Activated T-cell treated with anti-CD3 and anti-CD28 coated beads, Interleukin-2, amount 50 U/mL, for 4 hours (primary cell): Measurements from ENCODE around the gene KCNK1. TPM values are rescaled to one million over a fixed set of nuclear protein-coding genes. Genes with fewer than 3 reads are reported as not detected.
A peak's percentile ranks its signal among the peaks of the same experiment; 100 is the strongest.
"Not testable (repeated sequence)": the region's sequence is repeated elsewhere in the genome, so short reads cannot be mapped to it uniquely, and the experiment has no call there.

Experiments used
- ATAC-seq, 2 donors: fragments of 200-7000 bp; cut with Tn5 transposase; one replicate each; pipeline ENCODE4 v1.10.0; 2021
- DNase-seq: peaks from one replicate; pipeline ENCODE4 v3.0.0-alpha.2; 2020
- H3K27me3 Mint-ChIP-seq: one replicate; pipeline ENCODE4 v1.8.0; 2021; ENCODE audit warnings: low read depth, mixed read lengths
- H3K36me3 Mint-ChIP-seq: one replicate; pipeline ENCODE4 v1.8.0; 2022; ENCODE audit warnings: mixed read lengths; ENCODE audit not compliant: insufficient read depth
- H3K4me1 Mint-ChIP-seq: one replicate; pipeline ENCODE4 v1.8.0; 2021; ENCODE audit warnings: low read depth, mixed read lengths
- H3K4me3 Mint-ChIP-seq: one replicate; pipeline ENCODE4 v1.8.0; 2021; ENCODE audit warnings: mild to moderate bottlenecking, moderate library complexity, mixed read lengths
- H3K9me3 Mint-ChIP-seq: one replicate; pipeline ENCODE4 v1.8.0; 2021; ENCODE audit warnings: mixed read lengths
- total RNA-seq, 3 donors: library from RNA; stranded (reverse); gene quantifications; one replicate each; pipeline ENCODE4 v1.2.1, GENCODE V29; 2021

Gene KCNK1
- total RNA-seq, 3 donors from 2014 or later, result 1.2 to 5.2 (median 3.1) TPM

GRCh38 chr1:233661376-233662159 is 47.7 kb downstream of the KCNK1 start:
- Mint-ChIP-seq H3K4me1 (no peaks in the 10 kb centered on the region), H3K9me3 (no peaks in the 10 kb centered on the region), H3K27me3 (peaks cover 2% of the 10 kb centered on the region), H3K36me3 (no peaks in the 10 kb centered on the region), H3K4me3 (no peak overlapping the region)
- no peak for ATAC-seq
- DNase-seq, result no peak

- DNase-seq (no peak), ATAC-seq (no peak)
- Mint-ChIP-seq H3K4me3 (no peak overlapping the region), H3K36me3 (no peaks in the 10 kb centered on the region), H3K9me3 (no peaks in the 10 kb centered on the region), H3K4me1 (no peaks in the 10 kb centered on the region), H3K27me3 (peaks cover 2% of the 10 kb centered on the region)
Measured at GRCh38 chr1:233662575-233663304, 48.8 kb downstream of the KCNK1 start.

DNA sequence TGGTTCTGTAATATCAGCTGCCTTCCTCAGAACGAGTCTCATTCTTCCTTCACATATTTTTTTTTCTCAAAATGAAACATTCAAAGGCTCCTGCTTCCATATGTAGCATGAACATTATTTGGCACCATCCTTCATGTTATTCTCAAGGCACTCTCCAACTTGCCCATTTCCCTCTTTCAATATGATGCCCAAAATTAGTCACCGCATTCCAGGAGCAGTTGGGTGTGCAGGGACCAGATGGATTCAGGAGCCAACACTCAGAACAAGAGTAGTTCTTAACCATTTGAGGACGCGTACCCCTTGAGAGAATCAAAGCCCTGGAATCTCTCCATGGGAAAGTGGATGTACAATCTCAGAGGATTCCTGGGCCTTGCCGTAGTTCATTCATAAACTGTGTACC is 50.3 kb downstream of the KCNK1 start:
- no peak for ATAC-seq
- H3K9me3 Mint-ChIP-seq, result no peaks in the 10 kb centered on the region
- DNase-seq, result no peak
- peaks cover 2% of the 10 kb centered on the region for H3K27me3 Mint-ChIP-seq
- H3K4me1 Mint-ChIP-seq, result peaks cover 2% of the 10 kb centered on the region
- H3K36me3 Mint-ChIP-seq, result no peaks in the 10 kb centered on the region
- no peak overlapping the region for H3K4me3 Mint-ChIP-seq

GRCh38 chr1:233664804-233665574 is 51.1 kb downstream of the KCNK1 start:
- Mint-ChIP-seq H3K4me1 (peaks cover 2% of the 10 kb centered on the region), H3K27me3 (peaks cover 2% of the 10 kb centered on the region), H3K4me3 (no peak overlapping the region), H3K9me3 (no peaks in the 10 kb centered on the region), H3K36me3 (no peaks in the 10 kb centered on the region)
- DNase-seq (no peak), ATAC-seq (no peak)

DNA sequence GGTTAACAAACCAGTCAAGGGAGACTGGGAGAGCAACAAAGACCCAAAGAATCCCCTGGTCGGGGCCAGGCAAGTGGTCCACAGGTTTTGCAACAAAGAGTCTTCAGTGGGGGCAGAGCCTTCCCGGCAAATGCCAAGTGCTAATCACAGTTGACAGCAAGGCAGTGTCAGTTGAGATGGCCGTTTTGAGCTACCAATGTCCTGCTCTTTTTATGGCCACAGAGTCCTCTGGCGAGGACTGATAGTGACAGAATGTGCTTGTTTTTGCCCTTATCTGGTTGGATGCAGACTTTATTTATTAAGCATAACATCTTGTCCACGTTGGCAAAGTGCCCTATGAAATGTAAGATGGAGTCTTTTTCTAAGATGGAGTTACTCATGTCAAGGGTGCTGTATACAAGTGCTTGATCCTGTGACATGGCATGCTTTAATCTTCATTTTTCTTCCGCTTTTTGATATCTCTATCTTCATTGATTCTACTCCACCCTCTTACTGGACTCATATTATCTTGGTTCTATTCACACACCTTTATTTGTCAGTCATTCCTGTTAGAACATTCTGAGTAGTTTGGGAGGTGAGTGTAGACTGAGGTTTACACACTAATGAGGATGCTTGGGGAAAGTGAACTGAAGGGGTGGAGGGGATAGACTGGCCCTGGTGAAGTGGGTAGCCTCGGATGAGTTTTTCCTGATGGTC is 51.8 kb downstream of the KCNK1 start:
- no peak for ATAC-seq
- DNase-seq, result no peak
- Mint-ChIP-seq H3K36me3 (no peaks in the 10 kb centered on the region), H3K4me1 (peaks cover 2% of the 10 kb centered on the region), H3K9me3 (no peaks in the 10 kb centered on the region), H3K4me3 (no peak overlapping the region), H3K27me3 (peaks cover 4% of the 10 kb centered on the region)

- no peak for DNase-seq
- Mint-ChIP-seq H3K4me1 (peaks cover 2% of the 10 kb centered on the region), H3K27me3 (peaks cover 9% of the 10 kb centered on the region), H3K4me3 (no peak overlapping the region), H3K36me3 (no peaks in the 10 kb centered on the region), H3K9me3 (no peaks in the 10 kb centered on the region)
- ATAC-seq, result no peak
Measured at GRCh38 chr1:233667741-233668140, 53.8 kb downstream of the KCNK1 start.

GRCh38 chr1:233668146-233668724 is 54.3 kb downstream of the KCNK1 start:
- Mint-ChIP-seq H3K27me3 (peaks cover 11% of the 10 kb centered on the region), H3K9me3 (no peaks in the 10 kb centered on the region), H3K4me1 (peaks cover 2% of the 10 kb centered on the region), H3K36me3 (no peaks in the 10 kb centered on the region), H3K4me3 (no peak overlapping the region)
- ATAC-seq (no peak), DNase-seq (no peak)

DNA sequence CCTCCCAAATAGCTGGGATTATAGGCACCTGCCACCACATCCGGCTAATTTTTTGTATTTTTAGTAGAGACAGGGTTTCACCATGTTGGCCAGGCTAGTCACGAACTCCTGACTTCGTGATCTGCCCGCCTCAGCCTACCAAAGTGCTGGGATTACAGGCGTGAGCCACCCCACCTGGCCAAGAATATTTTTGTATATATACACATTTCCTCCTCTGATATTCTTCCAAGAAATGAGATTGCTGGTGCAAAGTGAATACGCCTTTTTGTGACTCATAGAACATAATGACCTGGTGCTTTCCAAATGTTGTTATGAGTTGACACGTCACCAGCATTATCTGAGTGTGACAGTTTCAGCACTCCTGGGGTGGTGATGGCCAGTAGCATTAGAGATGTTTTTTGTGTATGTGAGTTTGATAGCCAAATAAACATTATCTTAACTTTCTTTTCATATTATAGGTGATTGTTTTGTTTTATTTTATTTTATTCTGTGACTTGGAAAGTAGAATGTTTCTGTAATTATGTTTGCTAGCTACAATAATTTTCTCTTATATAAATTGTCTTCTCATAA is 54.9 kb downstream of the KCNK1 start:
- Mint-ChIP-seq H3K36me3 (no peaks in the 10 kb centered on the region), H3K9me3 (no peaks in the 10 kb centered on the region), H3K4me3 (no peak overlapping the region), H3K27me3 (peaks cover 16% of the 10 kb centered on the region), H3K4me1 (peaks cover 2% of the 10 kb centered on the region)
- ATAC-seq, result peak; percentile 48 to 50
- DNase-seq, result no peak

DNA sequence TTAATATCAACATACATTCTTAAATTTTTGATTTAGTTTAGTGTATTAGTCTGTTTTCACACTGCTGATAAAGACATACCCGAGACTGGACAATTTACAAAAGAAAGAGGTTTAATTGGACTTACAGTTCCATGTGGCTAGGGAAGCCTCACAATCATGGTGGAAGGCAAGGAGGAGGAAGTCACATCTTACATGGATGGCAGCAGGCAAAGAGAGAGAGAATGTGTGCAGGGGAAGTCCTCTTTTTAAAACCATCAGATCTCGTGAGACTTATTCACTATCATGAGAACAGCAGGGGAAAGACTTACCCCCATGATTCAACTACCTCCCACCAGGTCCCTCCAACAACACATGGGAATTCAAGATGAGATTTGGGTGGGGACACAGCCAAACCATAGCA is 56.5 kb downstream of the KCNK1 start:
- not testable (repeated sequence) for H3K36me3 Mint-ChIP-seq, H3K4me3 Mint-ChIP-seq, DNase-seq, ATAC-seq, H3K9me3 Mint-ChIP-seq, H3K4me1 Mint-ChIP-seq
- peaks cover 16% of the 10 kb centered on the region for H3K27me3 Mint-ChIP-seq

GRCh38 chr1:233671286-233671685 is 57.4 kb downstream of the KCNK1 start:
- Mint-ChIP-seq H3K4me1 (peaks cover 2% of the 10 kb centered on the region), H3K27me3 (peaks cover 14% of the 10 kb centered on the region), H3K4me3 (no peak overlapping the region), H3K36me3 (no peaks in the 10 kb centered on the region), H3K9me3 (no peaks in the 10 kb centered on the region)
- no peak for DNase-seq
- no peak for ATAC-seq

- H3K4me3 Mint-ChIP-seq, result no peak overlapping the region
- no peaks in the 10 kb centered on the region for H3K9me3 Mint-ChIP-seq
- peaks cover 14% of the 10 kb centered on the region for H3K27me3 Mint-ChIP-seq
- H3K4me1 Mint-ChIP-seq, result peaks cover 2% of the 10 kb centered on the region
- ATAC-seq, result no peak
- H3K36me3 Mint-ChIP-seq, result no peaks in the 10 kb centered on the region
- DNase-seq, result no peak
Measured at GRCh38 chr1:233672732-233673131, 58.8 kb downstream of the KCNK1 start.

DNA sequence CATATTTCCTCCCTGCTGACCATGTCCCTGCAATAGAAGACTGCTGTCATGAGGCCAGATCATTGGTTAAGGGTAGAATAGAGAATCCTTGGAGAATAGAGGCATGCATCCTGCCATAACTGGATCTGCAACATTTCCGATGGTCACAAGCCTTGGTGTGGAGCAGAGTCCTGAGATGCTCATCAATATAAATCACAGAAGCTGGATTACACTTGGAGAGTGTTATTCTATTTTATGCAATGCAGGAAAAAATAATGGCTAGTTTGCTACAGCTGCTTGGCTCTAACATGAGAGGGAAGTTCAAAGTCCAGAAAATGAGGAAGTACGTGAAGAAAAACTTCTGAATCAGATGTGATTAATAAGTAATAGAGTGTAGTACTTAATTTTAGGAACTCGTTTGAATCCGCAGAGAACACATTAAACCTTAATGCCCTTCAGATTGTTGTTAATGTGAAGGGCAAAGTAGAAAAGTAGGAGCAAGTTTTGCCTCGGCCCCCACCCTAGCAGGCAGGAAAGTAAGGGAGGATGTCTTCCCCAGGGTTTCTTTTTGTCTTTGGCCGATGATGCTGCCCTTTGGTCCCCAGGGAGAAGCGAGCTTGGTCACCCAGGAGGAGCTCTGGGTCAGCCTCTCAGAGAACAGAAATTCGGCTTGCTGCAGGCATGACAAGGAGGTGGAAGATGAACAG is 59.5 kb downstream of the KCNK1 start:
- Mint-ChIP-seq H3K36me3 (no peaks in the 10 kb centered on the region), H3K9me3 (no peaks in the 10 kb centered on the region), H3K27me3 (peaks cover 17% of the 10 kb centered on the region), H3K4me3 (no peak overlapping the region), H3K4me1 (peaks cover 2% of the 10 kb centered on the region)
- DNase-seq, result no peak
- ATAC-seq, result no peak

GRCh38 chr1:233673947-233674431 is 60.1 kb downstream of the KCNK1 start:
- no peaks in the 10 kb centered on the region for H3K4me1 Mint-ChIP-seq
- peaks cover 17% of the 10 kb centered on the region for H3K27me3 Mint-ChIP-seq
- no peak overlapping the region for H3K4me3 Mint-ChIP-seq
- H3K9me3 Mint-ChIP-seq, result no peaks in the 10 kb centered on the region
- DNase-seq (no peak), ATAC-seq (no peak)
- no peaks in the 10 kb centered on the region for H3K36me3 Mint-ChIP-seq
